Hypothalamus (tissue), 51 donors: Measurements from ENCODE around the gene SHC1.

Experiments used
- DNase-seq, 51 donors: peaks; one replicate each; lab custom pipeline; 2025; lab: John Stamatoyannopoulos, UW

Gene SHC1

DNA sequence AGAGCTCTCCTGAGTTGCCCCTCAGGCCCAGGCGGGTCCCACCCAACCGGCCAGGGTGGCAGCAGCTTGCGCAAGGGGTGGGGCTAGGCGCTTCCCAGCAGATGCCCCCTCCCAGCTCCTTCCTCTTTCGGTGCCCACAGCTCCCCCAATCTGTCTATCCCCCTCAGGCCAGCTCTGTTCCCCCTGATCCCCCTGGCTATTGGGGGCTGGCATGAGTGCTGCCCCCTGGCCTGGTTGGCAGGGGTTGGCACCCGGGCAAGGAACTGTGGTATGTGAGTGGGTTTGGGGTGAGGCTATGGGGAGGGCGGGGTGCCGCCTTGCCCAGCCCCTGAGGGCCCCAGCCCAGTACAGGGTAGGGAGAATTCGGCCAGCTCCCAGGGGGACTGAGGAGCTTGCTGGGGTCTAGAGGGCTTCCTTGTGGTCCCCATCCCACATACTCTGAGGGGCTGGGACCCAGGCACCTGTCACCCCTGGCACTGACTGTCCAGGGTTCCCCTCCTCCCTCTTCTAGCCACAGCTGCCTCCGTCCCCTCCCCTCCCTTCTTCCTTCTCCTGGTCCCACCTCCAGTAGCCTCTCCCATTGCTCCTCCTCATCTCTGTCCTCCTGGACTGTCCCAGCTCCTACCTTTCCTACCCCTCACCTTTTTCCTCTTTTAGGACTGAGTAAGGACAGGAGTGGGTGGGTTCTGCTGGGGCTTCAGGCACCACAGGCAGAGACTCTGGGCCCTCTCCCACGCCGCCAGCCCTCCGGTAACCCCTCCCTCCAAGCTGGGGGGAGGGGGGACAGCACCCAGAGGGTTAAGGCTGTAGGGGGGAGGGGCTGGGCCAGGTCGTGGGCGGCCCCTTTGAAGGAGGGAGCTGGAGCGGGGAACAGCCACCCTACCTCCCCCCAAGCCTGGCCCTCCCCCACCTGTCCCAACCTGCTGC, 37.7 kb upstream of the SHC1 start:
- peak in 12 of 51 donors; percentile 17 to 60 (median 44) for DNase-seq

DNA sequence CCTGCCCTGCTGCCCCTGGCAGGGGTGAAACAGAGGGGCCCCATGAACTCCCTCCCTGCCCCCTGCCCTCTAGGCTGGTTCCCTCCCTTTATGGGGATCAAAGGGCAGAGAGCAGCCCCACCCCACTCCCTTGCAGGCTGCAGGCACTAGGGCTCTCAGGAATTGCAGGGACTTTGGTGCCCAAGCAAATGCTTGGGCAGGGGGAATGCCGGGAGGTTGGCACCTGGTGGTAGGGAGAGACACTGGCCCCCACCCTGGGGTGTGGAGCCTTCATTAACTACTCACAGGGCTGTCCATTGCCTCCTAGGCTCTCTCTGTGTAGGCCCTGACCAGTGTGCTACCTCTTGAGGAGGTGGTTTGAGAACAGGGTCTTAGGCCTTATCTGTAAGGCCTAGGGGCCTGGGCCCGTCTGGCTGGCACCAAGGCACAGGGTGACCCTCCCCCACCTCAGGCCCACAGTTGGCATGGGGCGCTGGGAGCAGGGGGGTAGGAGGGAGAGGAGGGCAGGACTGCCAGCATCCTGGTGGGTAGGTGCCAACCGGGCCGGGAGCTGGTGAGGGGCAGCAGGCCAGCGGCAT, 36.8 kb upstream of the SHC1 start:
- DNase-seq: peak in 41 of 51 donors; percentile 18 to 78 (median 51)

DNA sequence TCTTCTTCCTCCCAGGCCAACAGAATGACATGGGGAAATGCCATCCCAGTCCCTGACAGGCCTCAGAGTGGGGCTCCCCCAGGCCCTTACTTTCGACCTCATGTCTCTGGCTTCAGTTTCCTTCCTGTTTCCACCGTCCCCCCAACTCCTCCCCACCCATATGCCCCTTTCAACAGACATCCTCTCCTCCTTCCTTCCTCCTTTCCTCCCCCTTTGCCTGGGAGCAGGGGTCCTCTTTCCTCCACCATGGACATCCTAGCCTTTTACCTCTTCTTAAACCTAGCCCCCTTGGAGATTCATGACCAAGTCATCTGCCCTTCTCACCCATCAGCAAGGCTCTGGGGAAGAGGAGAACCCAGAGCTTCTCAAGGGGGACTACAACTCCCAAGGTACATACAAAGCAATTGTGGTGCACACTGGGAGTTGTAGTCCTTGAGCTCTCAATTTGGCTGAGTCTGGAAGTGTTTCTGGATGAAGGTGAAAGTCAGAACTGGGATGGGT, 36.1 kb upstream of the SHC1 start:
- peak in 14 of 51 donors; percentile 17 to 43 (median 31) for DNase-seq

DNA sequence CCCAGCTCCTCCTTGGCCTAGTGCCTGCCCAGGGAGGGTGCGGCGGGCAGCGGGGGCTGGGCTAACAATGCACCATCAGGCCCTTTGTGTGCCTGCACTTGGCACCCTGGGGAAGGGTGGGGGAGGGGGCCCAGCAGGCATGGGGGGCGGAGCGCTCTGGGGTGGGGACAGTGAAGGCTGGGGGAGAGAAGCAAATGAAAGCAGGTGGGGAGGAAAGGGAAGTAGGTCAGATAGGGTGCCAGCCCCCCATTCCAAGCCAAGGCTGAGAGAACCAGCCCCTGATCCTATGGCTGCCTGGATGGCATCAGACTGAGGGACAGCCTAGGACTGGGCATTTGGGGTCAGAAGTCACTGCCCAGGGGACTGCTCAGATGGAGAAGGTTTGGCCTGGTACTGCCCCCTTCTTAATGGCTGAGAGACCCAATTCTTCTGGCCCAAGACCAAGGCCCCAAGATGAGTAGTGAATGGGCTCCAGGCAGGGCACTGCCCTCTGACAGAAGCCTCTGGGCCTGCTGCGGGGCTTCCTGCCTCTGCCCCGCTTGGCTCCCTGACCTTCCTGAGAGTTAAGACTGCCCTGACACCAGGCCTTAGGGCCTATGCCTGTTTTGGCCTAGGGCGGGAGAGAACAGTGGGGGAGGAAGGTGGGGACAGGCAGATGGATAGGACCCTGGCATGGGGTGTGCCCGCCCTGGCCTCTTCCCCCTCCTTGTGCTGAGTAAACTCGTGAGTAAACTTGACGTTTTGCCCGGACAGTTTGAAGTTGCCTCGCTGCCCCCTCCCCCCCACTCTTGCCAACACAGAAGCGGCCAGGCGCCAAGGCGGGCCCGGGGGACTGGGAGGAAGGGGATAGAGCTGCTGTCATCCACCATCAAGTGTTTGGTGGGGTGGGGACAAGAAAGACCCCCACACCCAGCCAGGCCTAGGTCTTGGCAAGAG, 34.8 kb upstream of the SHC1 start:
- DNase-seq: peak in 48 of 51 donors; percentile 33 to 86 (median 66)

DNA sequence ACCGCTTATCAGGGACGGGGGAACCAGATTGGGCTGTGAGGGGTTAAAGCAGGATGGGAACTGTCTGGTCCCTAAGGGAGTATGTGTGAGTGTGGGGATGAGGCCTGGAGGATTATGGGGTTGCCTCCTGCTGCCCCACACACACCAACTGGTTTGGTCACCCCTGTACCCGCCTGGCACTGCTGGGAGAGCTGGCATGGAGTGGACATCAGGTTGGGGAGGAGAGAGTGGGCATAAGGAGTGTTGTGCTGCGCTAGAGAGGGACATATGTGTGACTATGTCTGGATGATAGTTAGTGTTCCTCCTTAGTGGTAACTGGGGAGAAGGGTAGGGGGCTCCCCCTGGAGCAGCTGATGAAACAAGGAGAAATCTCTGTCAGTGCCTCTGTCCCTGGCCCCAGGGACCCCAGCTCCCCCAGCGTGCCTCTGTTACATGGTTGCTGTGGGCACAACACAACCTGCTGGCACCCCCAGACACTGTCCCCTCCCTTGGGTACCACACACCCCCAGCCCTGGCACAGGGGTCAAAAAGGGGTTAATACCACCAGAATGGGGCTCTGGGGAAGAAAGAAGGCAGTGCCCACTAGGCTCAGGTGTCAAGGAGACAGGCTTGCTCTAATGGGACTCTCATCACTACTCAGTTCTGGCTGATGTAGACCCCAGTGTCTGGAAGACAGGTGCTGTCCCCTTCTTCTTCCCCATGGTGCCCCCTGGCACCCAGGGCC, 34.0 kb upstream of the SHC1 start:
- peak in 9 of 51 donors; percentile 16 to 81 (median 52) for DNase-seq

DNA sequence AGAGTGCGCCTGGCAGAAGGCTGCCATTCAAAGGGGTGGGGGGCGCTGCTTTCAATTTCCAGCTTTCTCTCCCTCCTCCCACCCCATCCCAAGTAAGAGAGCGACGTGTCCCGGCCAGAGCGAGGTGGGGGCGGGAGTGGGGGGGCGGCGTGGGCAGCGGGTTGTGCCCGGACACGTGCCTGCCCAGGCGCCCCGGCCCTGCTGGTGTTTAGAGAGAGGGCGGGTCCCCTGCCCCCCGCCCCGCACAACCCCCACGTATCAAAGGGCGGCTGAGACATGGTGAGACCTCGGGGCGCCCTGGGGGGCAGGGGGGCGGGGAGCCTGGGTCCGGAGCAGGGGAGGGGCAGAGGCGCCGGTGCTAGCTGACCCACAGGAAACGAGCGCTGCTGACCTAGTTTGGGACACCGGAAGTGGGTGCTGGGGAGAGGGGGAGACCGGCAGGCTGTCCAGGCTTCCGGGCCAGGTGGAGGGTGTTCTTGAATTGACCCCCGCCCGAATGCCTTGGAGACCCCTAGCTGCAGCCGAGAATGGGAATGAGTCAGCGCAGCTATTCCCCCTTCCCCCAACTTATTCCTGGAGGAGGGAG, 33.3 kb upstream of the SHC1 start:
- DNase-seq: peak in 40 of 51 donors; percentile 27 to 87 (median 58)

DNA sequence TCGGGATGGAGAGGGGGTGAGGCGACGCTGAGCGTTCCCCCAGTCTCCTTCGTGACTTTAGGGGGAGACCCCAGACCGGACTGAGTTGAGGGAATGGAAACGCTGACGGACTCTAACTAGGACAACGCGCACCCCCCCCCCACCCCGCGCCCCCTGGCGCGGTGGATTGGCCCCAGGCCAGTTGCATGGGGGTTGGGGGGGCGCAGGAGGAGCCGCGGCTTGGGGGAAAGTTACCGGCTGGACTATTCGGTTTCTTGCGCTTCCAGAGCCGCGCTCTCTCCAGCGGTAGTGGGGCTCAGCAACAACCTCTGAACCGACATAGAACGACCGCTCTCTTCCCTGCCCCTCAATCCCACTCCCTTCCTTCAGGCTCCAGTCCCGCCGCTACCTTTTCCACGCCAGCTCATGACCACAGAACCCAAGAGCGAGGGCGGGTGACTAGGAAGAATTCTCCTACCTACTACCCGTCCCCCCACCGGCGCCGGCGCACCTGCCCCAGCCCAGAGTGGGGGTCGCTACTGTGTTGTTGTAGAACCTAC, 32.7 kb upstream of the SHC1 start:
- DNase-seq: peak in 24 of 51 donors; percentile 27 to 79 (median 47)

DNA sequence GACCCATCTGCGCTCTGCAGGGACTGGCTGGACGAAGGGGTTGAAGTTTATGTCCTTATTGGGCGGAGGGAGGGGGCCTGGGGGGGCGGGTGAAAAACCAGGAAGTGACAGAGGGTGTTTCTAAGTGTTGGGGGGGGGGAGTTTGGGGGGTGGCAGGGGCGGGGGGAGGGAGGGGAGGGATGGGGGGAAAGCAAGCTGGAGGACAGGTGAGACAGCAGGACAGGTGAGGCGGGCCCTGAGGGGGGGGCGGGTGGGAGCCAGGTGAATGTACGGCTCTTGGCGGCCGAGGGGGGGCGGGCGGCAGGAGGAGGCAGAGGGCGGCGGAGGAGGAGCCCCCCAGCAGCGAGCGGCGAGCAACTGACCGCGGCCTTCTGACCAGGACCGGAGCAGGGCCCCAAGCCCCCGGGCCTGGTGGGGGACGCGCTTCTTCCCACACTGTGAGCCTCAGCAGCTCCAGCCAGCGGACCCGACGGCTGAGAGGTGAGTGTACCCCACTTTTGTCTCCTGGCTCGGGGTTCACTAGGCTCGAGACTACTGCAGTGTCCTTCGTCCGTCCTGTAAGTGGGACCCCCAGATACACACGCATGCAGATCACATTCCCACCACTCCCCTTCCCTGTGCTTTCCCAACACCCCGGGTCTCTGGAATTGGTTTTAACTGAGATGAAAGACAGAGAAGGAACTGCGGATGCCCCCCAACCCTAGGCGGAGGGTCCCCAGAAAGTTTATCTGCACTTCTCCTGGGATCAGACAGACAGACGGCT, 32.1 kb upstream of the SHC1 start, which contains the start of gene ZBTB7B:
Gene ZBTB7B (plus strand): TSS at position 339 of the 763 bp plus-strand sequence. CDS start 11,859 bp downstream, outside the sequence.
- DNase-seq: peak in 21 of 51 donors; percentile 34 to 81 (median 73)

DNA sequence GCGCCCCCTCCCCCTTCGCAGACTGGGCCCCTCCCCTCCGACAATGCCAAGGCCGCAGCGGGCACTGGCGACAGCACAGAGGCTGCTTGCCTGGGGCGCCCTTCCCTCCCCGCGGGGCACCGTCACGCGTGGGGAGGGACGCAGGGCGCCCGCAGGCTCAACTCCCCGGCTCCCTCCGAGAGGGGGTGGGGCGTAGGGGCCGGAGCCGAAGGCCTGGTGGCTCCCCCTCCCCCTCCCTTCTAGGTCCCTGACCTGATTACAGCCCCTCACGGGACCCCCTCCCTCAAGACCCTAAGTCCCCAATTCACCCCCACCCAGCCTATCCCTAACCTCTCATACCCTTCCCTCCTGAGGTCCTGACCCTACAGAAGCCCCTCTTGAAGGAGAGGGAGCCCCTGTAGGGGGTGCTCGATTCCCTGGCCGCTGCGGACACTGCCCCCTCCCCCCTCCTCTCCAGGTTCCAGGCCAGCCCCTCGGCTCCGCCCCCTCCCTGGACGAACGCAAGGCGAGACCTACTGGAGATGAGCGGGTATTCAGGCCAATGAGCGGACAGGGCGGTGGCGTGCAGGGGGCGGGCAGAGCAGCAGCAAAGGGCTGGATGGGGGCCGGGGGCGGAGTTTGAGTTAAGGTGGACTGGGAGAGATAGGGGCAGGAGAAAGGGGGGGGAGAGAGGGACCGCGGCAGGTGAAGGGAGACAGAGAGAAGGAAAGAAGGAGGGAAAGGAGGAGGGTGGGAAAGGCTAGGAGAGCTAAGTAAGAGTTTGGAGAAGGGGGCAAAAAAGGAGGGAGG, 31.3 kb upstream of the SHC1 start:
- peak; percentile 88 to 100 (median 99) for DNase-seq

DNA sequence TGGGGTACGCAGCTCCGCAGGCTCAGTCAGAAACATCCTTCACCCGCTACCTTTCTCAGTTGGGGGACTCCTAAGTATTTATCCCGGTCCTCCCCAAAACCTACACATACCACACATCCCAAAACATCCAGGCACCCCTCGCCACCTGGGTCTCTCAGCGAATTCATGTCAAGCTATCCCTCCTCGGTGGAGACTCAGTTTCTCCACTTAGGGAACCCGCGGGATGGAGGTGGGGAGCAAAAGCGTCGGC, 30.8 kb upstream of the SHC1 start:
- peak in 2 of 51 donors; percentile 75 to 88 for DNase-seq

DNA sequence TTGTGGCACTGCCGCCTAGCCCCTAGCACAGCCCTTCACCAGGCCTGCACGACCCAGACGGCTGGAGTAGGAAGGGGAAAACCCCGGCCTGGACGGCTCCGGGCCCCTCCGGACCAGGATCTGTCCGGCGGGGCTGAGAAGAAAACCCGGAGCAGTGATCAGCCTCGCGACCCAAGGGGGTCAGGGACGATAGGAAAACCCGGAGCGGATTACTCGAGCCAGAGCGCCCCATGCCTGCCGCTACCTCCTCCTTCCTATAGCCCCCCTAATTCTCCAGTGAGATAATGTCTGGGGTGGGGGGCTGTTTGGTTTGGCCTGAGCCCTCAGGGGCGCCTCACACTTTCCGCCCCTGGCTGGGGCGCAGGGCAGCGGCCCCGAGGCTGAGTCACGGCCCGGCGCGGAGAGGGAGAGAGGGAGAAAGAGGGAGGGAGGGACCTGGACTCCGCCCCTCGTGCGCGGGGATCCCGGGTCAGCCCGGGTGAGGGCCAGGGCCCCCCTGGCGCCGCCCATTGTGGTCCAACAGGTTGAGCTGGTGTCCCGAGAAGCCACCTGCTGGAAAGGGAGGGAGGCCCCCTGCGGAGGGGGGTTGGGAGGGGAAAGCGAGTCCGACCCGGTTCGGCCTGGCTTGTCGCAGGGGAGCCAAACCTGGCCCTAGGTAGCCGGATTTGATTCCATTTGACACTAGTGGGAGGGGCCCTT, 30.3 kb upstream of the SHC1 start:
- peak; percentile 56 to 98 (median 83) for DNase-seq

DNA sequence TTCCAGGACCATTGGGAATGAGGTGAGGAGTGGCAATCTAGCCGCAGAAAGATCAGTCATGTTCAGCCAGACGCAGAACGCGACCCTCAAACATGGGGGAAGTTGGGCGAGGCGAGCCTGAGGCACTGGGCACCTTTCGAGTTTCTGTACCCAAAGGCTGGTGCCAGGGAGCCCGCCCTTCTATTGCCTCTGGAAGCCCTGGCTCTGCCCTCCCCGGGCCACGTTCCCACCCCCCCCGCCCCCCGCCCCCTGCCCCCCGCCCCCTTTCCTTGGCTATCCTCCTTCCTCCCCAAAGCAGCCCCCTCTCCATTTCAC, 29.8 kb upstream of the SHC1 start:
- DNase-seq: peak in 9 of 51 donors; percentile 47 to 77 (median 69)

DNA sequence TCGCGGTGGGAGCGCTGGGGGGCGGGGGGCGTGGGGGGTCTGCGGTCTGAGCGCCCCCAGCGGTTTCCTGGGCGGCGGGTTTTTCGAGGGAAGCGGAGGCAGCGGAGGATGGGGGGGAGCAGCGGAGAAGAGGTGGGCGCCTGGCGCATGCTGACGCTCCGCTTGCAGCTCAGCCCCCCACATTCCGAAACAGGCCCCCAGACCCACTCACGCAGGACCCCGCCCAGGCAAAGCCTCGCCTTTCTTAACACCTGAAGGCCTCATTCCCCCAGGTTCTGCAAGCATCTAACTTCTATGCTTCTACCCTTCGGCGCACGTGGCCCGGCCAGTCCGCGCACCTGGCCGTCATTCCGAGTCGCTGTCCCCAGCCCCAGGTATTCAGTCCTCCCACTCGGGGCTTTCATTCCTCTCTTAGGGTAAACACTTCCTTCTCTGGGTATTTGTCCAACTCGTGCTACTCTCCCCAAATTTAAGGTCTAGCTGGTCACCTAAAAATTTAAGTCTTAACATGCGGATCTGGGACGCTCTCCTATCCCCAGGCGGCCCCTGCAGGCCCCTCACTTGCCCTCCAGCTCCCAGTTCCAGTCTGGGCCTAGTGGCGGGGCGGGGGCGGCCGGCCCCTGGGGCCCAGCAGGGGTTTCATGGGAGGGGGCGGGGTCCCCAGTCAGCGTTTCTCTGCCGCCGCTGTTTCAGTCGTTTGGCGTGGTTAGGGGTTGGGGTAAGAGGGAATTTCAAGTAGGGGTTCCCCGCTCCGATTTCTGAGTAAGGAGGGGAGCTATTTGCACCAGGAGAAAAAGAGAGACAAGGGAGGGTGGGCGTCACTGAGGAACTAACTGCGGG, 29.2 kb upstream of the SHC1 start:
- peak in 5 of 51 donors; percentile 44 to 61 (median 51) for DNase-seq

DNA sequence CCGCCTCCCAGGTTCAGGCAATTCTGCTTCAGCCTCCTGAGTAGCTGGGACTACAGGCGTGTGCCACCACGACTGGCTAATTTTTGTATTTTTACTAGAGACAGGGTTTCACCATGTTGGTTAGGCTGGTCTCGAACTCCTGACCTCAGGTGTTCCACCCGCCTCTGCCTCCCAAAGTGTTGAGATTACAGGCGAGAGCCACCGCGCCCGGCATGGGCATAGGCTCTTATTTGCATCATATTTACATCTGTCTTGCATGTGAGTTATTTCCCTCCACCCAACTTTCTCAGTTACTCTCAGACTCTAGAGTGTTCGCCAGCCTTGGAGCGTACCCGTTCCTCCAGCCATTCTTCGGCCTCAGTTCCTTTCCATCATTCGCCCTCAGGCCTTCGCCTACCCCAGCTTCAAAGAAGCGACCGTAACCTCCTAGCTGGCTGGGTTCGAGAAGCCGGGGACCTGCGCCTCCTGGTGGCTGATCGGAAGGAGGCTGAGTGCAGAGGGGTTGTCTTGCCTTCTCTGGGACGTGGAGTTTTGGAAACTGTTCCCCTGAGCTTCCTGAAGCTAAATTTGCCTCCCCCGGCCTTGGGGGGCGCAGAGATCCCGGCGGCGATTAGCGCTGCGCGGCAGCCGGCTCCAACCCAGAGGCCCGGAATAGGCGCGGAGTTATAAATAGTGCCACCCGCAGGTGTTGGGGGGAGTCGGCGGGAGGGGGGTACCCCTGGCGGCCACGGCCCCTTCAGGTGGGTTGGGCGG, 28.4 kb upstream of the SHC1 start:
- peak in 35 of 51 donors; percentile 17 to 71 (median 39) for DNase-seq

DNA sequence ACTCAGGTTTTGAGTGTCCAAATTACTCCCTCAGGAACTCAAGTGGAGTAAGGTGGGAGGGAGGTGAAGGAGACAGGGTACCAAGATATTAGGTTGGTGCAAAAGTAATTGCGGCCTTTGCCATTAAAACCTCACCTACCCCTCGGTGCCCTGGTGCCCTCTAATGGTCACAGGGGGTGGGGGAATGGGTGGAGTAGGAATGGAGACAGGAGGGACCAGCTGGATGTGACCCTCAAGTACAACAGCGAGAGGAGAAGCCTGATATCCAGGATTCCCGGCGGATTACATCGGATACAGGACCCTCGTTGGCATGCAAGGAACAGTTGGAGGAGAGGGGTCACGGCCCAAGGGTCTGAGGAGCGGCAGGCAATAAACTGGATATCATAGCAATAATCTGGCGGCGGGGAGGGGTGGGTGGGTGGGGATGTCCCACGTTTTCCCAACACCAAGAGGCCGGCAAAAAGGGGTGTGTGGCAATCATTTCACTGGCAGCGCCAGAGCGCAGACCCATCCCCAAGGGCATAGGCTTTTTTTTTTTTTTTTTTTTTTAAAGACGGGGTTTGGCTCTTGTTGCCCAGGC, 27.7 kb upstream of the SHC1 start:
- no peak for DNase-seq
